ENCODE data around the gene CAMKK2.
"Not testable (repeated sequence)": the region's sequence is repeated elsewhere in the genome, so short reads cannot be mapped to it uniquely, and the experiment has no call there.

CAMKK2 gene

GRCh38 chr12:121264951-121265515, 31.5 kb downstream of the CAMKK2 start:
- Histone ChIP-seq H3K36me3 (ENCODE audit: control insufficient read depth, insufficient read depth, low read length) (peaks cover 27% of the 10 kb centered on the region), H3K4me3 (ENCODE audit: insufficient read depth, low read depth, low read length, poor library complexity, severe bottlenecking) (no peak overlapping the region), H3K27ac (ENCODE audit: insufficient read depth, low read length, poor library complexity, severe bottlenecking) (no peak overlapping the region), H3K9me3 (ENCODE audit: control insufficient read depth, low read length) (no peaks in the 10 kb centered on the region), H3K27me3 (replicated peaks; ENCODE audit: control insufficient read depth, insufficient read depth, low read length, poor library complexity, severe bottlenecking) (no peaks in the 10 kb centered on the region), H3K4me1 (ENCODE audit: control insufficient read depth, insufficient read depth, low read length, poor library complexity, severe bottlenecking) (no peaks in the 10 kb centered on the region)
- no peak for DNase-seq

GRCh38 chr12:121264135-121264534, 32.4 kb downstream of the CAMKK2 start:
- peaks cover 35% of the 10 kb centered on the region for H3K36me3 ChIP-seq (ENCODE audit: control insufficient read depth, insufficient read depth, low read length)
- H3K4me1 ChIP-seq (ENCODE audit: control insufficient read depth, insufficient read depth, low read length, poor library complexity, severe bottlenecking) = no peaks in the 10 kb centered on the region
- no peaks in the 10 kb centered on the region for H3K9me3 ChIP-seq (ENCODE audit: control insufficient read depth, low read length)
- no peak for DNase-seq
- no peaks in the 10 kb centered on the region for H3K27me3 ChIP-seq (replicated peaks; ENCODE audit: control insufficient read depth, insufficient read depth, low read length, poor library complexity, severe bottlenecking)
- no peak overlapping the region for H3K27ac ChIP-seq (ENCODE audit: insufficient read depth, low read length, poor library complexity, severe bottlenecking)
- no peak overlapping the region for H3K4me3 ChIP-seq (ENCODE audit: insufficient read depth, low read depth, low read length, poor library complexity, severe bottlenecking)

GRCh38 chr12:121263206-121263935, 33.1 kb downstream of the CAMKK2 start:
- no peaks in the 10 kb centered on the region for H3K9me3 ChIP-seq (ENCODE audit: control insufficient read depth, low read length)
- H3K4me1 ChIP-seq (ENCODE audit: control insufficient read depth, insufficient read depth, low read length, poor library complexity, severe bottlenecking) = no peaks in the 10 kb centered on the region
- no peak for DNase-seq
- no peak overlapping the region for H3K4me3 ChIP-seq (ENCODE audit: insufficient read depth, low read depth, low read length, poor library complexity, severe bottlenecking)
- H3K36me3 ChIP-seq (ENCODE audit: control insufficient read depth, insufficient read depth, low read length) = peaks cover 28% of the 10 kb centered on the region
- H3K27me3 ChIP-seq (replicated peaks; ENCODE audit: control insufficient read depth, insufficient read depth, low read length, poor library complexity, severe bottlenecking) = no peaks in the 10 kb centered on the region
- no peak overlapping the region for H3K27ac ChIP-seq (ENCODE audit: insufficient read depth, low read length, poor library complexity, severe bottlenecking)

- H3K36me3 ChIP-seq (ENCODE audit: control insufficient read depth, insufficient read depth, low read length) = peaks cover 25% of the 10 kb centered on the region
- H3K27me3 ChIP-seq (replicated peaks; ENCODE audit: control insufficient read depth, insufficient read depth, low read length, poor library complexity, severe bottlenecking) = no peaks in the 10 kb centered on the region
- no peaks in the 10 kb centered on the region for H3K4me1 ChIP-seq (ENCODE audit: control insufficient read depth, insufficient read depth, low read length, poor library complexity, severe bottlenecking)
- H3K27ac ChIP-seq (ENCODE audit: insufficient read depth, low read length, poor library complexity, severe bottlenecking) = no peak overlapping the region
- H3K9me3 ChIP-seq (ENCODE audit: control insufficient read depth, low read length) = no peaks in the 10 kb centered on the region
- no peak for DNase-seq
- H3K4me3 ChIP-seq (ENCODE audit: insufficient read depth, low read depth, low read length, poor library complexity, severe bottlenecking) = no peak overlapping the region
Measured at GRCh38 chr12:121261398-121261797, 35.1 kb downstream of the CAMKK2 start.

- no peaks in the 10 kb centered on the region for H3K27me3 ChIP-seq (replicated peaks; ENCODE audit: control insufficient read depth, insufficient read depth, low read length, poor library complexity, severe bottlenecking)
- no peak overlapping the region for H3K27ac ChIP-seq (ENCODE audit: insufficient read depth, low read length, poor library complexity, severe bottlenecking)
- no peak overlapping the region for H3K4me3 ChIP-seq (ENCODE audit: insufficient read depth, low read depth, low read length, poor library complexity, severe bottlenecking)
- peaks cover 25% of the 10 kb centered on the region for H3K36me3 ChIP-seq (ENCODE audit: control insufficient read depth, insufficient read depth, low read length)
- no peaks in the 10 kb centered on the region for H3K4me1 ChIP-seq (ENCODE audit: control insufficient read depth, insufficient read depth, low read length, poor library complexity, severe bottlenecking)
- H3K9me3 ChIP-seq (ENCODE audit: control insufficient read depth, low read length) = no peaks in the 10 kb centered on the region
- DNase-seq = no peak
Measured at GRCh38 chr12:121260091-121260490, 36.4 kb downstream of the CAMKK2 start.

DNA sequence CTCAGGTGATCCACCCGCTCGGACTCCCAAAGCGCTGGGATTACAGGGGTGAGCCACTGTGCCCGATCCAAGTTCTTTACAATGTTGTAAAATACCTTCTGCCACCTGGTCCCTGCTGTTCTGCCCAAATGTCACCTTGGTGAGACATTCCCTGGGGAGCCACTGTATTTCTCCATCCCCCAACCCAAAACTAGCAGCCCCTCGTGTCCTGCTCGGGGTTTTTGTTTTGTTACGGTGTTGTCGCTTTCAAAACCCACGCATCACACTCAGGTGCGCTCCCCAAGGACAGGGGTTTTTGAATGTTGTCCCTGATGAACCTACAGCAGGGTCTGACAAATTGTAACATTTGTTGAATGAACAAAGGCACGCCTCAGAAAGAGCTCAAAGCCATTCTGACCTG, 37.4 kb downstream of the CAMKK2 start:
- no peak overlapping the region for H3K4me3 ChIP-seq (ENCODE audit: insufficient read depth, low read depth, low read length, poor library complexity, severe bottlenecking)
- H3K36me3 ChIP-seq (ENCODE audit: control insufficient read depth, insufficient read depth, low read length) = peaks cover 23% of the 10 kb centered on the region
- no peak overlapping the region for H3K27ac ChIP-seq (ENCODE audit: insufficient read depth, low read length, poor library complexity, severe bottlenecking)
- no peaks in the 10 kb centered on the region for H3K27me3 ChIP-seq (replicated peaks; ENCODE audit: control insufficient read depth, insufficient read depth, low read length, poor library complexity, severe bottlenecking)
- H3K4me1 ChIP-seq (ENCODE audit: control insufficient read depth, insufficient read depth, low read length, poor library complexity, severe bottlenecking) = no peaks in the 10 kb centered on the region
- H3K9me3 ChIP-seq (ENCODE audit: control insufficient read depth, low read length) = no peaks in the 10 kb centered on the region
- no peak for DNase-seq

DNA sequence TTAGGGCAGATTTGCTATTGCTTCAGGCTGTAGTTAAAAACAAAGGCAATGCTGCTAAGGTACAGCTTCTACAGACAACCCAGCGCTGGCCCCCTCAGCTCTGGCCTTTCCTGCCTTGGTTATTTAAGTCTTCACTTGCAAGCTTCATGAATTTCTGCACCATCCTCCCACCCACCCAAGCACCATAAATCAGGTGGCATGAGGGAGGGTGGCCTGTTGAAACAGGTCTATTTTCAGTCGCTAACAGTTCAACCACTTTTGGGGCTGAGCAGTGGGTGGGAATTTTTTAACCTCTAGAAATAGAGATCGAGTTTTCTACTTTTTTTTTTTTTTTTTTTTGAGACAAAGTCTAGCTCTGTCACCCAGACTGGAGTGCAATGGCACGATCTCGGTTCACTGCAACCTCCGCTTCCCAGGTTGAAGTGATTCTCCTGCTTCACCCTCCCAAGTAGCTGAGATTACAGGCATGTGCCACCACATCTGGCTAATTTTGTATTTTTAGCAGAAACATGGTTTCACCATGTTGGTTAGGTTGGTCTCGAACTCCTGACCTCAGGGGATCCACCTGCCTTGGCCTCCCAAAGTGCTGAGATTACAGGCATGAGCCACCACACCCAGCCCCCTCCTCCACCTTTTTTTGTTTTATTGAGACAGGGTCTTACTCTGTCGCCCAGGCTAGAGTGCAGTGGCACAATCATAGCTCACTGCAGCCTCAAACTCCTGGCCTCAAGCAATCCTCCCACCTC, 38.6 kb downstream of the CAMKK2 start:
- not testable (repeated sequence) for H3K4me1 ChIP-seq (ENCODE audit: control insufficient read depth, insufficient read depth, low read length, poor library complexity, severe bottlenecking); H3K4me3 ChIP-seq (ENCODE audit: insufficient read depth, low read depth, low read length, poor library complexity, severe bottlenecking); H3K9me3 ChIP-seq (ENCODE audit: control insufficient read depth, low read length); H3K27me3 ChIP-seq (replicated peaks; ENCODE audit: control insufficient read depth, insufficient read depth, low read length, poor library complexity, severe bottlenecking); H3K27ac ChIP-seq (ENCODE audit: insufficient read depth, low read length, poor library complexity, severe bottlenecking); DNase-seq
- H3K36me3 ChIP-seq (ENCODE audit: control insufficient read depth, insufficient read depth, low read length) = peaks cover 18% of the 10 kb centered on the region

DNA sequence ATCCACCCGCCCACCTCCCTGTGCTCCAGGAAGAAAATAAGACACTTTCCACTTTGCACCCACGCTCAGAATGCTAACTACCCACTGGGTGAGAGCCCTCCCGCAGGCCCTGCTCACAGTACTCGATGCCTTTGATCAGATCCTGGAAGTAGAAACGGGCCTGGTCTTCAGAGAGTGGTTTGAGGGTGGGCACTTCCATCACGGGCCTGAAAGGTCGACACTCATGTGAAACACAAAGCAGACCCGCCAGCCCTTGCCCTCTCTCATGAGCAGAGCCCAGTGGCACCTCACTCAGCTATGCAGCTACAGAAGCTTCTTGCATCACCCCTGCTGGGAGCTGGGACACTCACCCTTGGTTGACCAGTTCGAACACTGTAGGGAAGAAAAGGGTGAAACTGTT, 41.1 kb downstream of the CAMKK2 start:
- no peaks in the 10 kb centered on the region for H3K4me1 ChIP-seq (ENCODE audit: control insufficient read depth, insufficient read depth, low read length, poor library complexity, severe bottlenecking)
- no peak overlapping the region for H3K4me3 ChIP-seq (ENCODE audit: insufficient read depth, low read depth, low read length, poor library complexity, severe bottlenecking)
- no peaks in the 10 kb centered on the region for H3K9me3 ChIP-seq (ENCODE audit: control insufficient read depth, low read length)
- no peak for DNase-seq
- peaks cover 26% of the 10 kb centered on the region for H3K36me3 ChIP-seq (ENCODE audit: control insufficient read depth, insufficient read depth, low read length)
- no peak overlapping the region for H3K27ac ChIP-seq (ENCODE audit: insufficient read depth, low read length, poor library complexity, severe bottlenecking)
- no peaks in the 10 kb centered on the region for H3K27me3 ChIP-seq (replicated peaks; ENCODE audit: control insufficient read depth, insufficient read depth, low read length, poor library complexity, severe bottlenecking)

- H3K36me3 ChIP-seq (ENCODE audit: control insufficient read depth, insufficient read depth, low read length) = peaks cover 23% of the 10 kb centered on the region
- H3K4me3 ChIP-seq (ENCODE audit: insufficient read depth, low read depth, low read length, poor library complexity, severe bottlenecking) = no peak overlapping the region
- DNase-seq = no peak
Measured at GRCh38 chr12:121253638-121254335, 42.7 kb downstream of the CAMKK2 start.

More at GRCh38 chr12:121253638-121254335, 42.7 kb downstream of the CAMKK2 start:
- no peaks in the 10 kb centered on the region for H3K9me3 ChIP-seq (ENCODE audit: control insufficient read depth, low read length)
- no peaks in the 10 kb centered on the region for H3K27me3 ChIP-seq (replicated peaks; ENCODE audit: control insufficient read depth, insufficient read depth, low read length, poor library complexity, severe bottlenecking)
- no peak overlapping the region for H3K27ac ChIP-seq (ENCODE audit: insufficient read depth, low read length, poor library complexity, severe bottlenecking)
- H3K4me1 ChIP-seq (ENCODE audit: control insufficient read depth, insufficient read depth, low read length, poor library complexity, severe bottlenecking) = no peaks in the 10 kb centered on the region
